Endothelial cell of umbilical vein (primary cell): ENCODE data around the gene ADM2. TPM values are rescaled to one million over a fixed set of nuclear protein-coding genes. Genes with fewer than 3 reads are reported as not detected.

Source experiments
- BruUV-seq: library from RNA; stranded (reverse); fragments of 400-500 nt; replicated peaks from 2 replicates; lab custom pipeline; 2021; lab: Mats Ljungman, UMichigan
- CTCF ChIA-PET: fragments of 300-600, 350-600 bp; sonication (Branson Sonifier 250); formaldehyde crosslinking; loops from one replicate; lab custom pipeline; 2021; ENCODE audit warnings: antibody characterized with exemption, inconsistent platforms; lab: Charles Lee
- POLR2A ChIA-PET: fragments of 300-600, 350-600 bp; sonication (Branson Sonifier 250); formaldehyde crosslinking; loops from one replicate; lab custom pipeline; 2021; ENCODE audit warnings: antibody characterized with exemption, inconsistent platforms; lab: Charles Lee
- DNase-seq: peaks from one replicate; pipeline ENCODE4 v3.0.0-alpha.2; 2011; ENCODE audit warnings: low read depth, low spot score
- FAIRE-seq: peaks from 2 replicates; lab custom pipeline; 2011; peaks lifted over from hg19 to GRCh38; lab: Jason Lieb, UNC
- H2AFZ ChIP-seq: 2 replicates; pipeline ENCODE4 v1.6.0; 2012; ENCODE audit warnings: low read depth, low read length, control low read depth, inconsistent platforms
- H3K27ac ChIP-seq: 2 replicates; pipeline ENCODE4 v1.5.1; 2011; ENCODE audit warnings: low read depth, mild to moderate bottlenecking, control low read depth, low read length, moderate library complexity; ENCODE audit not compliant: insufficient read depth
- H3K27me3 ChIP-seq, 2 experiments: 2 replicates each; pipeline versions ENCODE4 v1.6.0 to v1.6.1; 2011; ENCODE audit warnings: low read length in 2 of 2, mixed read lengths in 1 of 2; ENCODE audit not compliant: control insufficient read depth in 2 of 2, insufficient read depth in 2 of 2
- H3K36me3 ChIP-seq, 2 experiments: 2 replicates in 1 of 2; 3 replicates in 1 of 2; pipeline ENCODE4 v1.5.1; 2011; ENCODE audit warnings: low read length in 2 of 2, mild to moderate bottlenecking in 1 of 2, moderate library complexity in 1 of 2; ENCODE audit not compliant: control insufficient read depth in 2 of 2, insufficient read depth in 2 of 2; ENCODE audit errors: extremely low read depth in 1 of 2
- H3K4me1 ChIP-seq: 3 replicates; pipeline ENCODE4 v1.5.1; 2011; ENCODE audit warnings: mild to moderate bottlenecking, low read length; ENCODE audit not compliant: control insufficient read depth, insufficient read depth; ENCODE audit errors: extremely low read depth
- H3K4me2 ChIP-seq: 2 replicates; pipeline ENCODE4 v1.6.1; 2011; ENCODE audit warnings: low read length, control low read depth, mixed read lengths; ENCODE audit not compliant: insufficient read depth
- H3K4me3 ChIP-seq, 3 experiments: fragments of 200-600 bp in 1 of 3; sonication (generic), shearing (Covaris generic) in 1 of 3; replicated peaks in 1 of 3; 2 replicates each; pipeline ENCODE4 v1.5.1; 2011 to 2016; ENCODE audit warnings: control low read depth in 3 of 3, low read length in 3 of 3, mild to moderate bottlenecking in 2 of 3, inconsistent platforms in 1 of 3, low read depth in 1 of 3, moderate library complexity in 1 of 3; ENCODE audit not compliant: insufficient read depth in 1 of 3
- H3K79me2 ChIP-seq: 2 replicates; pipeline ENCODE4 v1.6.0; 2012; ENCODE audit warnings: low read length, inconsistent platforms; ENCODE audit not compliant: control insufficient read depth, insufficient read depth
- H3K9ac ChIP-seq: replicated peaks from 2 replicates; pipeline ENCODE3; 2011; ENCODE audit warnings: low read length, control low read depth; ENCODE audit not compliant: insufficient read depth; ENCODE audit errors: extremely low read depth
- H3K9me1 ChIP-seq: replicated peaks from 3 replicates; pipeline ENCODE4 v1.6.0; 2011; ENCODE audit warnings: mild to moderate bottlenecking, low read length; ENCODE audit not compliant: control insufficient read depth, insufficient read depth; ENCODE audit errors: extremely low read depth
- H3K9me3 ChIP-seq: replicated peaks from 2 replicates; pipeline ENCODE4 v1.5.1; 2012; ENCODE audit warnings: low read length, inconsistent platforms; ENCODE audit not compliant: control insufficient read depth, insufficient read depth
- H4K20me1 ChIP-seq: replicated peaks from 2 replicates; pipeline ENCODE3; 2011; ENCODE audit warnings: mild to moderate bottlenecking, low read length; ENCODE audit not compliant: control insufficient read depth, insufficient read depth; ENCODE audit errors: extremely low read depth
- CTCF ChIP-seq, 2 donors: IDR thresholded peaks; 1 replicate in 1 of 2; 2 replicates in 1 of 2; pipeline ENCODE4 v1.5.1; 2011; ENCODE audit warnings: low read length in 2 of 2, mild to moderate bottlenecking in 2 of 2, moderate library complexity in 2 of 2, control low read depth in 1 of 2, inconsistent platforms in 1 of 2, low read depth in 1 of 2; ENCODE audit not compliant: insufficient read depth in 1 of 2; ENCODE audit errors: extremely low read depth in 1 of 2
- EZH2 ChIP-seq: IDR thresholded peaks from 2 replicates; pipeline ENCODE4 v1.6.1; 2012; ENCODE audit warnings: borderline replicate concordance, low read depth, mild to moderate bottlenecking, moderate library complexity, low read length, inconsistent platforms; ENCODE audit not compliant: severe bottlenecking
- FOS ChIP-seq: IDR thresholded peaks from 2 replicates; pipeline ENCODE4 v1.6.1; 2011; ENCODE audit warnings: mild to moderate bottlenecking, low read length, moderate library complexity, borderline replicate concordance; ENCODE audit not compliant: insufficient read depth
- GATA2 ChIP-seq: IDR thresholded peaks from 2 replicates; pipeline ENCODE4 v1.7.0; 2011; ENCODE audit warnings: low read depth, mild to moderate bottlenecking, moderate library complexity, mixed read lengths, low read length; ENCODE audit not compliant: insufficient read length, insufficient read depth
- JUN ChIP-seq: IDR thresholded peaks from 2 replicates; pipeline ENCODE4 v1.6.1; 2011; ENCODE audit warnings: borderline replicate concordance, low read depth; ENCODE audit not compliant: insufficient read length, insufficient read depth
- MAX ChIP-seq: IDR thresholded peaks from 2 replicates; pipeline ENCODE4 v1.6.1; 2011; ENCODE audit not compliant: insufficient read depth, insufficient read length
- MYC ChIP-seq: IDR thresholded peaks from one replicate; pipeline ENCODE4 v1.6.1; 2011; ENCODE audit warnings: mild to moderate bottlenecking, low read depth, low read length
- POLR2A ChIP-seq: IDR thresholded peaks from 2 replicates; pipeline ENCODE4 v1.6.1; 2012; ENCODE audit warnings: low read depth, mild to moderate bottlenecking, control low read depth, low read length
- POLR2AphosphoS5 ChIP-seq: IDR thresholded peaks from 2 replicates; pipeline ENCODE4 v1.6.1; 2012; ENCODE audit warnings: low read depth, mild to moderate bottlenecking, control low read depth, low read length, moderate library complexity; ENCODE audit not compliant: insufficient read depth
- dilution Hi-C: fragments of 300-500 bp; cut with MboI; formaldehyde crosslinking; loops from one replicate; pipeline ENCODE4 v1.15.0; 2019; ENCODE audit warnings: low sequenced_read_pairs; ENCODE audit not compliant: extremely low pct_ligation_motif_present
- intact Hi-C: fragments of 100-400 bp; cut with micrococcal nuclease; formaldehyde crosslinking; loops from one replicate; pipeline ENCODE4 v1.10.0; 2022
- polyA plus RNA-seq, 4 experiments: library from polyadenylated mRNA; depleted of rRNA in 3 of 4; stranded (reverse) in 3 of 4; unstranded in 1 of 4; fragments of >200 nt; gene quantifications; 2 replicates each; pipeline versions ENCODE4 v1.2.1 to v1.2.3, GENCODE V29; 2011 to 2012; ENCODE audit warnings: missing spikeins in 1 of 4
- total RNA-seq: library from RNA; stranded (reverse); gene quantifications from 2 replicates; pipeline ENCODE4 v1.2.3, GENCODE V29; 2021

The ADM2 gene
- total and polyA plus RNA-seq, 2 donors (not counting 3 experiments of a cell fraction or from before 2014, with no cell fraction given), result 0.28 to 1.5 TPM

GRCh38 chr22:50455201-50455600, 26.1 kb upstream of the ADM2 start:
- Histone ChIP-seq H3K27me3 (no peaks in the 10 kb centered on the region), H3K27ac (no peak overlapping the region), H3K79me2 (no peaks in the 10 kb centered on the region), H2AFZ (no peak overlapping the region), H3K4me1 (no peaks in the 10 kb centered on the region), H3K9me3 (no peaks in the 10 kb centered on the region), H3K9me1 (no peaks in the 10 kb centered on the region), H3K4me3 (no peak overlapping the region), H3K9ac (no peak overlapping the region), H4K20me1 (no peaks in the 10 kb centered on the region), H3K36me3 (peaks cover 0 to 34% of the 10 kb centered on the region in 2 experiments), H3K4me2 (no peak overlapping the region)
- BruUV-seq, result no TSS peak
- CTCF ChIA-PET, result no interaction called here
- dilution Hi-C loops (no loop called here), intact Hi-C loops (no loop called here)
- FAIRE-seq (no peak), DNase-seq (no peak)
- TF ChIP-seq MYC (no peak), JUN (no peak), POLR2A (no peak), MAX (no peak), EZH2 (no peak), FOS (no peak), POLR2AphosphoS5 (no peak), CTCF (IDR thresholded peaks at IDR 0.05; ENCODE audit: extremely low read depth in 1 of 2, insufficient read depth in 1 of 2, low read depth in 1 of 2, low read length in 2 of 2) (no peak), GATA2 (no peak)
- POLR2A ChIA-PET, result no interaction called here
